ENCODE results near the gene TANC2.
"Not testable (repeated sequence)": the region's sequence is repeated elsewhere in the genome, so short reads cannot be mapped to it uniquely, and the experiment has no call there.

The TANC2 gene

DNA sequence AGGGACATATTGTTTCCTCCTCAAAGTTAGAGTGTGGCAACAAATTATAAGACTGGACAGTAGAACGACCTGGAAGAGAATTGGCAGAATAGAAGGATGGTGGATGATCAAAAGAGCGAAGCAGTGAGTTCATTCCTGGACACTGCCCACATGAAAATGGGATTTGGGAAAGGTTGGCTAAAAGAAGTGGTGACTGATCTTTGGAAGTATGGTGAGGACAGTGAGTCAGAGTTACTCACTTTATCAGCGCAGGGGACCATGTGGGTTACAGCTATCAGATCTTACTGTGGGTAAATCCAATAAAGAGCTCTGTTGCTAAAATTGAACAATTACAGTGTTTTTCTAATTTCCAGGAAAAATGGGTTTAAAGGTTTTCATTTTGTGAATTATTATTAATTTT is 2.7 kb upstream of the TANC2 start:
- DNase-seq (ENCODE audit: low read depth in 2 of 3, low spot score in 2 of 3), result no peak

GRCh38 chr17:62964506-62964905 is 1.5 kb upstream of the TANC2 start:
- no peak for DNase-seq (ENCODE audit: low read depth in 2 of 3, low spot score in 2 of 3)

DNA sequence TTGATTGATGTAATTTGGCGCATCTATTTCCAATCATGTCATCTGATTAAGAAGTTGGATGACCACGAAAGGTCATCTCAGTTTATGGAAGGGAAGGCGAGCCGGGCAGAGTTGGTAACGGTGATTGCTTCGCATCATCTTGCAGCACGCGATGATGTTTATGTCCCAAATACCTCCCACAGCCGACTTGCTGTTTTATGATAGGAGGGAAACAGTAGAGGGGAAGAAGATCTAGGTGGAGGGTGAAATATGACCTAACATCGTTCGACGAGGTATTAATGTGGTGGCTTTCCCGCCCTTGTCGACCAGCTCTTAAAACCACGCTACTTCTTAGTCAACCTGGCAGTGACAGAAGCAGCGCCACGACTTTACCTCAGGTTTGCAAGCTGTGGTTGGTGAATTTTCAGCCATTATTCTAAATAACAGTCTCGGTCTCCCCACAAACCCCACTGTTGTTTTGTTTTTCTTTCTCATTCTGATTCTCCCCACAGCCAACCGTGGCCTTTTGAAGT is 805 bp upstream of the TANC2 start:
- DNase-seq (ENCODE audit: low read depth in 2 of 3, low spot score in 2 of 3), result peak in 2 of 3 experiments; percentile 19 to 36

DNA sequence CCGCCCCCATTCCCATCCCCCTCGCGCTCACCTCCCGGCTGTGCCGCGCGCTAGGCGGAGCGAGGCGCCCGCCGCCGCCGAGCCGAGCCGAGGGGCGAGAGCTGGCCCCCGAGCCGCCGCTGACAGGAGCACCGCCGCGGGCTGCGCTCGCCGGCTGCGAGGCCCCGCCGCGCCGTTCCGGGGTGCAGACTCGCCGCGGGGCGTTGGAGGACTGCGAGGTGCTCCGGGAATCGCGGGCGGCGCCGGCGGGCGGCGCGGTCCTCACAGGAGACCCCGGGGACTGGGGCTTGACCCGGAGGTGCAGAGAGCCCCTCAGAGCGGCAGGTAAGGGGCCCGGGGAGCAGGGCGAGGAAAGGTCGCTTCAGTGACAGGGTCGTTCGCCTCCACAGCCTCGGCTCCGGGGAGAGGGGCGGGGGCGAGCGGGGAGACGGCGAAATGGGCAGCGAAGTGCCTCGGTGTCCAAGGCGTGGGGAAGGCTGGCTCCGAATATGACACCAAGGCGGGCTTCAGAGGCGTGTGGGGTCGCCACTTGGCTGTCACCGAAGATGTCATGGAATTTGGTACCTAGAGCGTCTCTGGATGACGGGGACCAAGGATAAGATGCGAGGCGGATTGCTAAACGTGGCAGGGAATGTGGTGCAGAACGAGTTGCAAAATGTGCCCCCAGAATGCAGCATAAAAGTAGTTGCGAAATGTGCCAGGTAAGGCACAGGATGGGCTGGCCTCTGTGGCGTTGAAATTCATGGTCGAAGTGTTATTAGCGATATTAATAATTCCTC is 580 bp downstream of the TANC2 start:
- peak in 2 of 3 experiments; percentile 2 to 7 for DNase-seq (ENCODE audit: low read depth in 2 of 3, low spot score in 2 of 3)

GRCh38 chr17:62967205-62967529 is 1.1 kb downstream of the TANC2 start:
- no peak for DNase-seq (ENCODE audit: low read depth in 2 of 3, low spot score in 2 of 3)

- DNase-seq (ENCODE audit: low read depth in 2 of 3, low spot score in 2 of 3), result no peak
Observed at GRCh38 chr17:62968445-62968923, 2.4 kb downstream of the TANC2 start.

GRCh38 chr17:62970610-62971009 is 4.6 kb downstream of the TANC2 start:
- no peak for DNase-seq (ENCODE audit: low read depth in 2 of 3, low spot score in 2 of 3)

GRCh38 chr17:62971853-62972252 is 5.8 kb downstream of the TANC2 start:
- no peak for DNase-seq (ENCODE audit: low read depth in 2 of 3, low spot score in 2 of 3)

- DNase-seq (ENCODE audit: low read depth in 2 of 3, low spot score in 2 of 3), result no peak
Observed at GRCh38 chr17:62974788-62975187, 8.8 kb downstream of the TANC2 start.

- no peak for DNase-seq (ENCODE audit: low read depth in 2 of 3, low spot score in 2 of 3)
Observed at GRCh38 chr17:62975206-62975605, 9.2 kb downstream of the TANC2 start.

GRCh38 chr17:62976643-62977231 is 10.7 kb downstream of the TANC2 start:
- not testable (repeated sequence) for DNase-seq (ENCODE audit: low read depth in 2 of 3, low spot score in 2 of 3)

- DNase-seq (ENCODE audit: low read depth in 2 of 3, low spot score in 2 of 3), result no peak
Observed at GRCh38 chr17:62980842-62981241, 14.8 kb downstream of the TANC2 start.

DNA sequence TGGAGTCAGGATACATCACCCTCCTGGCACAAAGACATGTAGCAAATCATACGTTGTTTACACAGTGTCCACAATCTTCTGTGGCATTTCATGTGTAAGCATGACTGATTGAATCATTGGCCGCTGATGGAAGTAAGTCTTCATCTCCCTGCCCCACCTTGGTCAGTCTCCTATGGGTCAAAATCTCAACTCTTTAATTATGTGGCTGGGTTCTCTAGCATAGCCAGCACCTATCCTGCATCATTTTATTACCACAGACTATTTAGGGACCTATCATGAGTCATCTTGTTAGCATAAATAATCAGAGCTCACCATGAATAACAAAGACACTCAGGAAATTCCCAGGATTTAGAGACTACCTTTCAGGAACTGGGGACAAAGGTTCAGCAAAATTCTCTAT is 15.9 kb downstream of the TANC2 start:
- no peak for DNase-seq (ENCODE audit: low read depth in 2 of 3, low spot score in 2 of 3)

DNA sequence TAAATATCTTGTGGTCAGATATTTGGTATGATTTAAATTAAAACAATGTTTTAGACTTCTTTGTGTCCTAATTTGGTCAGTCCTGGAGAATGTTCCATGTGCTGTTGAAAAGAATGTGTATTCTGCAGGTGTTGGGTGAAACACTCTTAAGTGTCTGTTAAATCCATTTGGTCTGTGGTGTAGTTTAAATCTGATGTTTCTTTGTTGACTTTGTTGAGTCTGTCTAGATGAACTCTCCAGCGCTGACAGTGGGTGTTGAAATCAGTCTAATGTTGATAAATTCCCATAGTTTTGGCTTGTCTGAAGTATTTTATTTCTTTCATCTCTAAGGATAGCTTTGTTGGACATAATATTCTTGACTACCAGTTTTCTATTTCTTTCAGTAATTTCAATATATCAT is 18.8 kb downstream of the TANC2 start:
- DNase-seq (ENCODE audit: low read depth in 2 of 3, low spot score in 2 of 3), result no peak

DNA sequence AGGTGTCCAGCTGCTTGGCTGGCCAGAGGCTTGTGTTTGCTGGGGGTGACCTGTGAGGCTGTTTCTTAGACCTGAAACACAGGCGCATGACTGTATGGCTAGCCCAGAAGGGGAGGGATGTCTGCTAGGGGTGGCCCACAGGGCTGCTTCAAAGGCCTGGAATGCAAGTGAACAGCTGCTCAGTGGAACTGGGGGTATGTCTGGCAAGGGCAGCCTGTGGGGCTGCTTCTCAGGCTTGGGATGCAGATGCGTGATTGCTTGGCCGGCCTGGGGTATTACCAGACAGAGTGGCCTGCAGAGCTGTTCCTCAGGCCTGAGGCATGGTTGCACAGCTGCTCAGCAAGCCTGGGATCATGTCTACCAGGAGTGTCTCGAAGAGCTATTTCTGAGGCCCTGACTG is 20.5 kb downstream of the TANC2 start:
- no peak for DNase-seq (ENCODE audit: low read depth in 2 of 3, low spot score in 2 of 3)

- DNase-seq (ENCODE audit: low read depth in 2 of 3, low spot score in 2 of 3), result no peak
Observed at GRCh38 chr17:62987136-62987535, 21.1 kb downstream of the TANC2 start.

GRCh38 chr17:62989501-62989900 is 23.5 kb downstream of the TANC2 start:
- no peak for DNase-seq (ENCODE audit: low read depth in 2 of 3, low spot score in 2 of 3)

DNA sequence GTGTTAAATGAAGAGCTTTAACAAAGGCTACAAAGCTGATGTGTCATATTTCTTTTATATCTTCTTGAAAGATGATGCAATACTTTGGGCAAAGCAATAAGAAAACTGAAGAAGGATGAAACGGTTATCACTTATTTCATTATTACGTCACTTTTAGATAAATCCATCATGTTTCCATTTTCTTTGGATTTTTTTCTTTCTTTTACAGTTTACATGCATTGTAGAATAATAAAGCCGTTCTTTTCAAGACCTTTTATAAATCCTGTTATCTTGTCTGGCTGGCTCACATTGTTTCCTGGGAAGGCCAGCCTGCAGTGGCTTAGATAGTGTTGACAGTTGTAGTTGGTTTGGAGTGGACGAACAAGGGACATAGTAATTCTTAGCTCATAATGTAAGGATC is 28.9 kb downstream of the TANC2 start:
- no peak for DNase-seq (ENCODE audit: low read depth in 2 of 3, low spot score in 2 of 3)

DNA sequence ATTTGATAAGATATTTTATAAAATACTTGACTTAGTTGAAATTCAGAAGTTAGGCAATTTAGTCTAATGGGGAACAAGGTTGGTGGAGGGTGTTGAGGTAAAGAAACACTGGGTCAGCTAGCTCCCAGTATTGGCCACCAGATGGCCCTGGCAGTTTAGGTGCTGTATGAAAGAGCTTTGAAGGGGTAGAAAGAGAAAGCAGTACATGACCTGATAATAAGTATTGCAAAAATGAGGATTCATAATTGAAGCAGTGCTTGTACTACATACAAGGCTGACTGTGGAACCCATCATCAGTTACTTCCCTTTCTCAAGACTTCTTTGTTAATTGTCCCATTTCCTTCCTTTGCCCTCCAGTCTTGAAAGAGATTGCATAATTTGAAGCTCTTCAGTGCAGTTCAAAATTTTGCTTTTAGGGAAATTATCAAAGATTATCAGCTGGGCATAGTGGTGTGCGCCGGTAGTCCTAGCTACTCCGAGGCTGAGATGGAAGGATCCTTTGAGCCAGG is 29.4 kb downstream of the TANC2 start:
- DNase-seq (ENCODE audit: low read depth in 2 of 3, low spot score in 2 of 3), result no peak

GRCh38 chr17:62996221-62996620 is 30.2 kb downstream of the TANC2 start:
- no peak for DNase-seq (ENCODE audit: low read depth in 2 of 3, low spot score in 2 of 3)

- no peak for DNase-seq (ENCODE audit: low read depth in 2 of 3, low spot score in 2 of 3)
Observed at GRCh38 chr17:62998166-62998565, 32.1 kb downstream of the TANC2 start.

DNA sequence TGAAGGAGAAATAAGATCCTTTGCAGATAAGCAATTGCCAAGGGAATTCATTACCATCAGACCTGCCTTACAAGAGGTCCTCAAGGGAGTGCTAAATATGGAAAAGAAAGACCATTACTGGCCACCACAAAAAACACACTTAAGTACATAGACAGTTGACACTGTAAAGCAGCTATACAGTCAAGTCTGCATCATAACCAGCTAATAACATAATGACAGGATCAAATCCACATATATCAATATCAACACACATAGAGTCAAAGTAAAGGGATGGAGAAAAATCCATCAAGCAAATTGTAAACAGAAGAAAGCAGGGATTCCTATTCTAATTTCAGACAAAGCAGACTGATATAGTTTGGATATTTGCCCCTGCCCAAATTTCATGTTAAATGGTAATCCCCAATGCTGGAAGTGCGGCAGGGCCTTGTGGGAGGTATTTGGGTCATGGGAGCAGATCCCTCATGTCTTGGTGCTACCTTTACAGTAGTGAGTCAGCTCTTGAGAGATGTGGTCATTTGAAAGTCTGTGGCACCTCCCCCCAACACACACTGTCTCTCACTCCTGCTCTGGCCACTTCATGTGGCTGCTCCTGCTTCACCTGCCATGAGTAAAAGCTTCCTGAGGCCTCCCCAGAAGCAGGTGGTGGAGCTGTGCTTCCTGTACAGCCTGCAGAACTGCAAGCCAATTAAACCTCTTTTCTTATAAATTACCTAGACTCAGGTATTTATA is 32.8 kb downstream of the TANC2 start:
- DNase-seq (ENCODE audit: low read depth in 2 of 3, low spot score in 2 of 3), result no peak
